Activated naive CD8-positive, alpha-beta T cell treated with anti-CD3 and anti-CD28 coated beads for 36 hours (primary cell): ENCODE measurements around the gene MYBBP1A. TPM values are rescaled to one million over a fixed set of nuclear protein-coding genes. Genes with fewer than 3 reads are reported as not detected.
"Not testable (repeated sequence)": the region's sequence is repeated elsewhere in the genome, so short reads cannot be mapped to it uniquely, and the experiment has no call there.

ENCODE experiments used
- DNase-seq: peaks from one replicate; pipeline ENCODE4 v3.0.0; 2021
- H3K27ac Mint-ChIP-seq: one replicate; pipeline ENCODE4 v1.8.0; 2022; ENCODE audit warnings: mild to moderate bottlenecking, moderate library complexity, mixed read lengths
- H3K27me3 Mint-ChIP-seq: one replicate; pipeline ENCODE4 v1.8.0; 2022; ENCODE audit warnings: mild to moderate bottlenecking, mixed read lengths
- H3K36me3 Mint-ChIP-seq: one replicate; pipeline ENCODE4 v1.8.0; 2021; ENCODE audit warnings: mild to moderate bottlenecking, mixed read lengths
- H3K4me1 Mint-ChIP-seq: one replicate; pipeline ENCODE4 v1.8.0; 2021; ENCODE audit warnings: mixed read lengths
- H3K4me3 Mint-ChIP-seq: one replicate; pipeline ENCODE4 v1.8.0; 2022; ENCODE audit warnings: mild to moderate bottlenecking, moderate library complexity, mixed read lengths
- H3K9me3 Mint-ChIP-seq: one replicate; pipeline ENCODE4 v1.8.0; 2022; ENCODE audit warnings: mixed read lengths
- total RNA-seq, 2 experiments: library from RNA; stranded (reverse); gene quantifications; one replicate each; pipeline ENCODE4 v1.2.3, GENCODE V29; 2021

MYBBP1A gene
- total RNA-seq, 2 experiments from 2014 or later, result 174 to 176 TPM

DNA sequence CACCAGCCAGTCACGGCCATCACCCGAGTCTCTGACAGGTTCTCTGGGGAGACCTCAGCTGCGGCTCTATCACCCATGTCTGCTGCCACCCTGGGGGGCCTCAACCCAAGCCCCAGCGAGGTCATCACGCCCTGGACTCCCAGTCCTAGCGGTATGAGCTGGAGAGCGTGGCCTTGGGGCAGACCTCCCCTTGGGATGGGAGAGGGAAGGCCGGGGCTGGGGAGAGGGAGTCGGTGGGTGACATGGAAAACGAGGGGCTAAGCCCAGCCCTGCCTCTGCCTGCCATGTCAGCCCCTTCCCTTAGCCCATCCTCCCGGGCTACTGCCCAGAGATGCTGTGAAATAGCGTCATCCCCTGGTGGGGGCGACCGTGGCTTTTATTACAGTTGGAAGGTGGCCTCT is 37.8 kb upstream of the MYBBP1A start:
- H3K4me3 Mint-ChIP-seq, result no peak overlapping the region
- H3K4me1 Mint-ChIP-seq, result peaks cover 3% of the 10 kb centered on the region
- no peak for DNase-seq
- no peaks in the 10 kb centered on the region for H3K36me3 Mint-ChIP-seq
- no peaks in the 10 kb centered on the region for H3K9me3 Mint-ChIP-seq
- H3K27ac Mint-ChIP-seq, result no peak overlapping the region
- peaks cover 7% of the 10 kb centered on the region for H3K27me3 Mint-ChIP-seq

DNA sequence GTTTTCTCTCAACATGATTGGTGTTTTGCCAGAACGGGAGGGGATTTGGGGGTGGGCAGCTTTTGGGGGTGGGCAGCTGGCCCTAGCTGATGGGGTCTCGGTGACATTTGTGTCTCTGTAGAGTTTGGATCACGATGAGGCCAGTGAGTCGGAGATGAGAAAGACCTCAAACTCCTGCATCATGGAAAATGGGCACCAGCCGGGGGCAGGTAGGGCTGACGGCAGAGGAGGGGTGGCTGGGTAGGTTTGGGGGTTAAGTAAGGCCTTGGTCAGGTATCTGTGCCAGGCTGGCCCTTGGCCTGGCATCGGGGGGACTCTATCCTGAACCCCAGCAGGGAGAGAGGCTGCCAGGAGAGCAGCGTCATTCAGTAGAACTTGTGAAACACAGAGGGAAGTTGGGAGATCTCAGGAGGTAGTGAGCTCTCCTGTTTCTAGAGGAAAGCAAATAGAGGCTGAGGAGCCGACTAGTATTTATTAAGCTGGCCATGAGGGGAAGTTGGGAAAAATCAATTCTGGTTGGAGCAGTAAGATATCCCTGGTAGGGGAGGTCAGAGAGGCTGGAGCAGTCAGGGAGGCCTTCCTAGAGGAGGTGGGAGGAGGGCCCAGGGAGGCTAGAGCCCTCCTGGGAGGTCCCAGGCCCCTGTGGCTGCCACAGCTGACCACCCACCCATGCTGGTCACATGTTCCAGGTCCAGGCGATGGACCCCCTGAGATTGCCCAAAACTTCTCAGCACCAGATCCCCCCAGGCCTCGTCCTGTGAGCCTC is 37.2 kb upstream of the MYBBP1A start:
- peaks cover 7% of the 10 kb centered on the region for H3K27me3 Mint-ChIP-seq
- no peak overlapping the region for H3K27ac Mint-ChIP-seq
- peaks cover 3% of the 10 kb centered on the region for H3K4me1 Mint-ChIP-seq
- no peak overlapping the region for H3K4me3 Mint-ChIP-seq
- DNase-seq, result no peak
- no peaks in the 10 kb centered on the region for H3K36me3 Mint-ChIP-seq
- no peaks in the 10 kb centered on the region for H3K9me3 Mint-ChIP-seq

DNA sequence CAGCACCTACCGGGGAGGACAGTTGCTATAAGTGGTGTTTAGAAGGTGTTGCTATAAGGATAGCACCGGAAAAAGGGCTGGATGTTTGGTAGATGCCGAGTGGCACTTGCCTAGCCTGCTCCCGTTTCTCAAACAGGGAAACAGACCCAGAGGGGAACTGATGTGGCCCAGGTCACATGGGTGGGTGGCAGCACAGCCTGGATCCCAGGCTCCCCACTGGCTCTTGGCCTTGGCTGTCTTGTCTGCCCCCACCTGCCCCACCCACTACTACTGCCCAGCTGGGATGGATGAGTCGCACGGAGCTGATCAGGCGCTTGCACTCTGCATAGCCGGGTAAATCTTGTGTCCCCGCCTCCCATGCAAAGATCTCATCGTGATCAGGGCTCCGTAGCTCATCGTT is 36.3 kb upstream of the MYBBP1A start:
- Mint-ChIP-seq H3K27ac (no peak overlapping the region), H3K4me3 (no peak overlapping the region), H3K9me3 (no peaks in the 10 kb centered on the region), H3K27me3 (peaks cover 8% of the 10 kb centered on the region), H3K4me1 (peaks cover 3% of the 10 kb centered on the region), H3K36me3 (no peaks in the 10 kb centered on the region)
- no peak for DNase-seq

DNA sequence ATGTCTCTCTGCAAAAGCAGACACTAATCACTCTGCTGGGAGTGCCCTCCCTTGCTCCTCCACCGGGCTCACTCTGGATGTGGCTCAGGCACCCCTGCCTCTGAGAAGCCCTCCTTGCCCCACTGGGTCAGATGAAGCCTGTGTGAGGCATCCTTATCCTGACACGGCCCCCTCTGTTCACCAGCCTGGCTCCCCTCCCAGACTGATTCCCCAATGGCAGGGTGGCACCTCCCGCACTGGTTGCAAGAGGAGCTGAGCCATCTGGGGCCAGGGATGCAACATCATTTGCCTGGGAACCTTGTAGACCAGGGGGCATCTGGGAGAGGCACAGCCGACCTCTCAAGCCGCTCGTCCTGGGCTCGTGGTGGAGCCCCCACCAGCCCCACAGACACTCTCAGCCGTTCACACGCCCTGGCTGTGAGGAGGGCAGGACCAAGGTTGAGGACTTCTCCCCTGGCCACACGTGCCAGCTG is 35.8 kb upstream of the MYBBP1A start:
- no peak for DNase-seq
- Mint-ChIP-seq H3K36me3 (no peaks in the 10 kb centered on the region), H3K27ac (no peak overlapping the region), H3K4me1 (peaks cover 3% of the 10 kb centered on the region), H3K9me3 (no peaks in the 10 kb centered on the region), H3K4me3 (no peak overlapping the region), H3K27me3 (peaks cover 13% of the 10 kb centered on the region)

DNA sequence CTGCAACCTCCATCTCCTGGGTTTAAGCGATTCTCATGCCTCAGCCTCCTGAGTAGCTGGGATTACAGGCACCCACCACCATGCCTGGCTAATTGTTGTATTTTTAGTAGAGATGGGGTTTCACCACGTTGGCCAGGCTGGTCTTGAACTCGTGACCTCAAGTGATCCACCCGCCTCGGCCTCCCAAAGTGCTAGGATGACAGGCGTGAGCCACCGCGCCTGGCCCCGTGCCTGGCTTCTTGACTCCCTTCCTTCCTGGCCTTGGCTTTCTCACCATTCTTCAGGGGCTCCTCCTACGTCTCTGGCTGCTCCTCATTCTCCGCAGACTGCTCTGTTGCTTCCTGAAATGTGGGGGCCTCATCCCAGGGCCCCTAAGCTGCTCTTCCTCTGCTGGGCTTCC is 34.9 kb upstream of the MYBBP1A start:
- H3K9me3 Mint-ChIP-seq, H3K27ac Mint-ChIP-seq, H3K4me1 Mint-ChIP-seq, H3K36me3 Mint-ChIP-seq, H3K4me3 Mint-ChIP-seq, DNase-seq: not testable (repeated sequence)
- H3K27me3 Mint-ChIP-seq, result peaks cover 20% of the 10 kb centered on the region

DNA sequence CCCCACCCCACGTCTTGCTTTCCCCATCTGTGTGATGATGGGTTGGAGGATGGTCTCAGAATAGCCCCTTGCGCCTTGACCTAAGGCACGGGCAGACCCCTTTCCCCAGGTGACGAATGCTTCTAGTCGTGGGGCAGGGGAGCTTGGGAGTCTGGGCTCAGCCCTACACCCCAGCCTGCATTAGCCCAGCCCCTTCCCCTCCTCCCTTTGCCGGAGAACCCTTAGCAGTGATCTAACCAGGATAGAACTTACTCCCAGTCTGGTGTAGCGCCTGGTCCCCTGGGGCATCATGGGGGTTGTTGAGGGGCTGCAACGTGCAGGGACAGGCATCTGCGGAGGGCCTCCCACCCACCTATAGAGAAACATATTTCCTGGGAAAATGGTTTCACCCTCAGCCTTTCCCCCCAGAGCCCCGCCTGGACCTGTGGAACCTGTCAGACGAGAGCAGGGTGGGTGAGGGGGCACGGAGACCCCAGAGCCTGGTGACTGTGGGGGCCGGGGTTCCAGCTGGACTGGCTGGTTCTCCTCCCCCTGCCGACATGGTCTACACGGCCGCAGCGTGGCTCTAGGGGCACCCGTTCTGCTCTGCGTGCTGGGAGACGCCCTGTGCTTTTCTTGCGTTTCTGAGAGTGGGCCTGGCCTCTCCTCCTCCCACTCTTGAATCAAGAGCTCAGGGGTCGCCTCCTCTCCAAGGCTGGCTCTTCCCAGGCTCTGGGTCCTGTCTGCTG is 33.9 kb upstream of the MYBBP1A start:
- Mint-ChIP-seq H3K27me3 (peaks cover 20% of the 10 kb centered on the region), H3K4me1 (no peaks in the 10 kb centered on the region), H3K36me3 (no peaks in the 10 kb centered on the region), H3K9me3 (no peaks in the 10 kb centered on the region), H3K4me3 (no peak overlapping the region), H3K27ac (no peak overlapping the region)
- no peak for DNase-seq

DNA sequence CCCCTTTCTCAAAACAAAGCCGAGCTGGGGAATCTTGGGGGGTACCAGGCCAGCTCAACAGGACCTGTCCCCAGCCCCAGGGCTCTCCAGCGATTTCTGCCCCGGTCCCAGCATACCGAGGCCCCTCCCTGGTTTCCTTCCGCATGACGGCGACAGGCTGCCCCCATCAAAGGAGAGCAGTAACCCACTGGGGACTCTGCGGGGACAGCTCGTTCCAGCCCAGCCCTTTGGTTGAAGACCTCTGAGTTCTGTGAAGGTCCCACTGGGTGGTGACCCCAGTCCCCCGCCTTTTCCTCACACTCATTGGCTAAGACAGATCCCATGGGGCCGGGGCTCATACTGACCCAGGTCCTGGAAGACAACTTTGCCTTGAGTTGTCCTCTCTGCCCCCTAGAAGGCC is 33.2 kb upstream of the MYBBP1A start:
- H3K9me3 Mint-ChIP-seq, result no peaks in the 10 kb centered on the region
- no peak for DNase-seq
- H3K27ac Mint-ChIP-seq, result no peak overlapping the region
- H3K36me3 Mint-ChIP-seq, result no peaks in the 10 kb centered on the region
- peaks cover 4% of the 10 kb centered on the region for H3K4me1 Mint-ChIP-seq
- peaks cover 23% of the 10 kb centered on the region for H3K27me3 Mint-ChIP-seq
- H3K4me3 Mint-ChIP-seq, result no peak overlapping the region

DNA sequence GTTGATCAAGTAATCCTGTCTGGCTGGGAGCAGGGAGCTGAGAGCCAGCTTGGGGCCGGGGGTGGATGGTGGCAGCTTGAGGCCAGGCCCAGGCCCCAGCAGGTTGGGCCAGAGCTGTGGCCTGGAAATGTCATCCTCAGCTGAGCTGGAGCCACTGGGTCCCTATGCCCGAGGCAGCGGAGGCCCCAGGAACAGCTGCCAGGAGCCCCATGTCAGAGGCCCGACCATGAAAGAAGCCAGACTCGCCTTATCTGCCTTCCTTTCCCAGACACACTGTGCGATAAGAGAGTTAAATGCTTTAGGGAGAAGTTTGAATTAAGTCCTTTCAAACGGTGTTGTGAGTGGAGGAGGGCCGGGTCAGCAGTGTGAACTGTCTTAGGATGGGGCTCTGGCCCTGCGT is 32.6 kb upstream of the MYBBP1A start:
- H3K27me3 Mint-ChIP-seq, result peaks cover 29% of the 10 kb centered on the region
- peaks cover 4% of the 10 kb centered on the region for H3K4me1 Mint-ChIP-seq
- H3K9me3 Mint-ChIP-seq, result no peaks in the 10 kb centered on the region
- H3K27ac Mint-ChIP-seq, result no peak overlapping the region
- DNase-seq, result no peak
- H3K4me3 Mint-ChIP-seq, result no peak overlapping the region
- no peaks in the 10 kb centered on the region for H3K36me3 Mint-ChIP-seq

DNA sequence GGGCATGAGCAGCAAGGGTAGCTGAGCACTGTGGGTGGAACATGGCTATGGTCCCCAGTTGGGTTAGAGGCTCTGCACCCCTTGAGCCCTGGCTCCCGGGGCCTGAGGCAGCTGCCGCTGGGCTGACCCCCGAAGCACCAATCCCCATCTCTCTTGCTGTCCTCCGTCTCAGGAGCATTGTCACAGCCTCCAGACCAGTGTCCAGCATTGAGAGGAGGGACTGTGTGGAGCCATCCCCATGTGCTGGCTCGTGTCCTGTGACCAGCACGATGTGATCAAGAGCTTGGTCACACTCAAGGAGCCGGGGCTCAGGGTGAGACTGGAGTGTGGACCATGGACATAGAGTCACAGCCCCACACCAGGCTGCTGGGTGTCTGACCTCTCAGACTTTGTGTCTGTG is 32.0 kb upstream of the MYBBP1A start:
- H3K9me3 Mint-ChIP-seq, result no peaks in the 10 kb centered on the region
- H3K27me3 Mint-ChIP-seq, result peaks cover 34% of the 10 kb centered on the region
- no peaks in the 10 kb centered on the region for H3K36me3 Mint-ChIP-seq
- DNase-seq, result no peak
- H3K27ac Mint-ChIP-seq, result no peak overlapping the region
- H3K4me1 Mint-ChIP-seq, result peaks cover 4% of the 10 kb centered on the region
- no peak overlapping the region for H3K4me3 Mint-ChIP-seq

DNA sequence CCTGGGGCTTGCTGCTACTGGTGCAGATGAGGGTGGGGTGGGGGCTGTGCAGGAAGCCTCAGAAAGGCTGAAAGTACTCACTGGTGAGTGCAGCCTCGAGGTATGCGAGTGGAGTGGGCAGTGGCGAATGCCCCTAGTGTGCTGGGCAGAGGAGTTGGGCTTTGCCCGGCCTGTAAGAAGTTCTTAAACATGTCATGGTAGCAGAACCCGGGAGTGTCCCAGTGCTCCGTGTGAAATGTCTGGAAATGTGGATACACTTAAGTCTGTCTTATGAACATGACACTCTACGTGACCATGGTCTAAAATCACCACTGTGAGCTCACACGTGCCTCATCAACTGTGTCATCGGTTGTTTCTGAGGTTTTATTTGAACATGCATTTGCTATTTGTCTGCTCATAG is 30.9 kb upstream of the MYBBP1A start:
- Mint-ChIP-seq H3K27me3 (peaks cover 45% of the 10 kb centered on the region), H3K36me3 (no peaks in the 10 kb centered on the region), H3K27ac (no peak overlapping the region), H3K4me1 (peaks cover 4% of the 10 kb centered on the region), H3K4me3 (no peak overlapping the region), H3K9me3 (no peaks in the 10 kb centered on the region)
- no peak for DNase-seq

DNA sequence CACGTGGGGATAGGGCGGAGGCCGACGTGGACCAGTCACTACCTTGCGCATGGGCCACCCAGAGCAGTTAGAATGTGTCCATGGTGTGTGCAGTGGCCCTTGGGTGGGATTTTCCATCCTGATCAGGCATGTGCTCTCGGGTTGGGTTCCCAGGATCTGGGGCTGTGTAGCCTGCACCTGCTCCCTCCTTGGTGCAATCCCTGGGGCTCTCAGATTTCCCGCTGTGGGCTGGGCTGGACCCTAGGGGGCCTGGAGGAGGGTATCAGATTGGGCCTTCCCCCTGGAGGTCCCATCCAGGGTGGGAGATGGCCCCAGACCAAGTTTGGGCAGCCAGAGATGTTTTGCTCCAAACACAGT is 30.4 kb upstream of the MYBBP1A start:
- Mint-ChIP-seq H3K27me3 (peaks cover 48% of the 10 kb centered on the region), H3K4me1 (peaks cover 4% of the 10 kb centered on the region), H3K9me3 (no peaks in the 10 kb centered on the region), H3K4me3 (no peak overlapping the region), H3K27ac (no peak overlapping the region), H3K36me3 (no peaks in the 10 kb centered on the region)
- DNase-seq, result no peak

DNA sequence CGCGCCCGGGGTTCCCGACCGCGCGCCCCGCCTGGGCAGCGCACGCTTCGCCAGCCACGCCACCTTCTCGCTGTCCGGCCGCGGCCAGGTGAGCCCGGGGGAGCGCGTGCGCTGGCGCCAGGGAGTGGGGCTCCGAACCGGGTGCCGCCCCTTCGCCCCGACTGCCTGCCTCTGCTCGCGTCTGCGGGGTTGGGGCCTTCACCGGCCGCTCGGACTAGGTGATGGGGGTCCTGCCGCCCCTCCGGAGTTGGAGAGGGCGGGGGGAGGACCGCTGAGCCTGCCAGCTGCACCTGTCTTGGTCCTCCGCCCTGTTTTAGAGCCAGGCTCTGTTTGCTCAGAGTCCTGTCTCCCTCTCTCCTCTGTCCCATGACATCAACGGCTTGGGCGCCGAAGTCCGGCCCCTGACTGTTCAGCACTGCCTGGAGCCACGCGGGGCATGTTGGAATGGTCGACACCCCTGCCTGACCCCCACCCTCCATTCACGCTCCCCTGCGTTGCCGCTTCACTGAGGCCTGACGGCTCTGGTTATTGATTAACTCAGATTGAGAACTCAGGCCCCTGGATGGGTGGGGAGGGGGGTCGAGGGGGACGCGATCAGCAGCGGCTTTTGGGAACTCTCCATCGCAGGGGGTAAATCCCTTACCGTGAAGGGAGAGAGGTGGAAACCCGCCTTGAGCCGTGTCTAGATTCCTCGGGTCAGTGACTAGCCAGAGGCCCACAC is 29.9 kb upstream of the MYBBP1A start:
- Mint-ChIP-seq H3K9me3 (no peaks in the 10 kb centered on the region), H3K4me3 (peak overlapping the region; percentile 25), H3K36me3 (no peaks in the 10 kb centered on the region), H3K27ac (no peak overlapping the region), H3K4me1 (peaks cover 4% of the 10 kb centered on the region), H3K27me3 (peaks cover 48% of the 10 kb centered on the region)
- DNase-seq, result no peak

DNA sequence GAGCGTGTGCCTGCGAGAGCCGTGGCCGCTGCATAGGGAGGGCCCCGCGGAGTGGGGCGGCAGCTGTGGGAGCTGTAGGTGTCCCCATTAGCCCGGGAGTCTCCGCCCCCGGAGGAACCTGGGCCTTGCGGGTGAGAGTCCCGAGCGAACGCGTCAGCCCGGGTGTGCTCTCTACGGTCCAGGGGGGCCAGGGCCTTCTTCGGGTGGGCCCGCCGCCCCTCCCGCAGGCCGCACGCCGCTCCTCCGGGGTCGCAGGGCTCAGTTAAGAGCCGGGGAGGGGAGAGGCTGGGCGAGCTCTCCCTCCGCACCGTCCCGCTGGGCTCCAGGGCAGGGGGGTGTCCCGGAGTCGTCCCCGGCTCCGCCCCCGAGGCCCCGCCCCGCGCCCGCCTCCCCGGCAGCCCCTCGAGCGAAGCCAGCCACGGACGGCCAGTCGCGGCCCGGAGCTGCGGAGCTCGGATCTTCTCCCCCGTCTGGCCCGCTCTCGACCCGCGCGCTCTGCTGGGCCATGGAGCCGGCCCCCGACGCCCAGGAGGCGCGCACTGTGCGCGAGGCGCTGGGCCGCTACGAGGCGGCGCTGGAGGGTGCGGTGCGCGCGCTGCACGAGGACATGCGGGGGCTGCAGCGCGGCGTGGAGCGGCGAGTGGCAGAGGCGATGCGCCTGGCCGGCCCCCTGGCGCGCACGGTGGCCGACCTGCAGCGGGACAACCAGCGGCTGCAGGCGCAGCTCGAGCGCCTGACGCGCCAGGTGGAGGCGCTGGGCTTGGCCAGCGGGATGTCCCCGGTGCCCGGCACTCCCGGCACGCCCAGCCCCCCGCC is 29.1 kb upstream of the MYBBP1A start, which contains the start of gene SMTNL2:
SMTNL2 (plus strand) TSS at position 429 of the 816 bp plus-strand sequence; CDS start at position 506, 77 bp downstream.
- H3K9me3 Mint-ChIP-seq, result no peaks in the 10 kb centered on the region
- peak; percentile 37 for DNase-seq
- H3K4me3 Mint-ChIP-seq, result peak within 1 kb of the TSS; percentile 63
- peaks cover 4% of the 10 kb centered on the region for H3K4me1 Mint-ChIP-seq
- H3K36me3 Mint-ChIP-seq, result no peaks in the 10 kb centered on the region
- peaks cover 48% of the 10 kb centered on the region for H3K27me3 Mint-ChIP-seq
- H3K27ac Mint-ChIP-seq, result no peak within 1 kb of the TSS

DNA sequence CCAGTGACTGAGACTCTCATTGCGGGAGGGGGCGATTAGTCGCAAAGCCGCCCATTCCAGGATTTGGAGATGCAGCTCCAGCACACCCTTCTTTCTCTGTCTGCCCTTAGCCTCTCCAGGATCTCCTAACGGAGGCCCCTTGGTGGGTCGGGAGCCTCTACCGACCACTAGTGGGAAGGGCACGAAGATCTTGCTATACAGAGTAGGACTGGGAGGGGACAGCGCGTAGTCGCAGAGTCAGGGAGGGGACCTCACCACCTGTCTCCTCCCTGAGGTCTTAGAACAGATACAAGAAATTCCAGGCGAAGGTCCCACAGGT is 28.6 kb upstream of the MYBBP1A start:
- Mint-ChIP-seq H3K36me3 (no peaks in the 10 kb centered on the region), H3K27me3 (peaks cover 48% of the 10 kb centered on the region), H3K9me3 (no peaks in the 10 kb centered on the region), H3K4me3 (peak overlapping the region; percentile 63), H3K27ac (no peak overlapping the region), H3K4me1 (peaks cover 4% of the 10 kb centered on the region)
- DNase-seq, result peak; percentile 25

DNA sequence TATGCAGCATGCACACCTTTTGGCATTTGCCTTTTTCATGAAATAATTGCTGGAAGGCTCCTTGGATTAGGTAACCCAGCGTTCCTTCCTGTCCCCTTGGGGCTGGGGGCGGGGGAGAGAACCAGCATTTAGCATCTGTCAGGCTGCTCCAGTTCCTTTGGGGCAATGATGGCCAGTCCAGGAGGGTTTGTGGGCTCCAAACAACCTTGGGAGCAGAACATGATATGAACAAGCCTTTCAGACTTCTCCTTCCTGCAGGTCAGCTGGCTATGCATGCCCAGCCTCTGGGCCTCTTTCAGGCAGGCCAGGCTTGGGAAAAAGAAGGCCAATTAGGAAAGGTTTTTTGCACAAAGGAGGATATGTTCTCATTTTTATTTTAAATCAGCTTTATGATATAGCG is 28.0 kb upstream of the MYBBP1A start:
- H3K4me1 Mint-ChIP-seq, result peaks cover 4% of the 10 kb centered on the region
- H3K36me3 Mint-ChIP-seq, result no peaks in the 10 kb centered on the region
- no peak overlapping the region for H3K4me3 Mint-ChIP-seq
- no peak for DNase-seq
- peaks cover 48% of the 10 kb centered on the region for H3K27me3 Mint-ChIP-seq
- H3K27ac Mint-ChIP-seq, result no peak overlapping the region
- no peaks in the 10 kb centered on the region for H3K9me3 Mint-ChIP-seq
